Measurements from ENCODE around the gene GUK1.
"Not testable (repeated sequence)": the region's sequence is repeated elsewhere in the genome, so short reads cannot be mapped to it uniquely, and the experiment has no call there.

The GUK1 gene

DNA sequence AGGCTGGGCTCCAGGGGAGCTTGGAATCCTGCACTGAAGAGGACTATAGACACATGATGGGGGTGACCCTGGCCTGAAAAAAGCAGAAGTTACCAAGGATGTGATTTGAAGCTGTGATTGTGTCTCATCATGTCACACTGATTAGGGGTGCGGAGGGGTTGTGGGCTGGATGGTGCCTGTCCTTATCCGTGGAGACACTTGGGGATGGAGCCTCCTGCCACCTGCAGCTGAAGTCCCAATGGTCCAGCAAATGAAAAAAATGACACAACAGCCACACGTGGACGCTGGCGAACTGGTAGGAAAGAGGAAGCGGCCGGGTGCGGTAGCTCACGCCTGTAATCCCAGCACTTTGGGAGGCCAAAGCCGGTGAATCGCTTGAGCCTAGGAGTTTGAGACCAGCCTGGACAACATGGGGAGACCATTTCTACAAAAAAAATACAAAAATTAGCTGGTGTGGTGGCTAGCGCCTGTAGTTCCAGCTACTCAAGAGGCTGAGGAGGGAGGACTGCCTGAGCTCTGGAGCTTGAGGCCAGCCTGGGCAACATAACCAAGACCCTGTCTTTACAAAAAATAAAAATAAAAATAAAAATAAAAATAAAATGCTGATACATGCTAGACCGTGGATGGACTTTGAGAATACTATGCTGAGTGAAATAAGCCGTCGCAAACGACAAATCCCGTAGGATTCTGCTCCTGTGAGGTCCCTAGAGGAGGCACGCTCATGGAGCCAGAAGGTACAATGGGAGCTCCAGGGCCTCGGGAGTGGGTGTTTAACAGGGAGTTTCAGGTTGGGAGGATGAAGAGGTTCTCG, 24.7 kb downstream of the GUK1 start:
- DNase-seq, result no peak

DNA sequence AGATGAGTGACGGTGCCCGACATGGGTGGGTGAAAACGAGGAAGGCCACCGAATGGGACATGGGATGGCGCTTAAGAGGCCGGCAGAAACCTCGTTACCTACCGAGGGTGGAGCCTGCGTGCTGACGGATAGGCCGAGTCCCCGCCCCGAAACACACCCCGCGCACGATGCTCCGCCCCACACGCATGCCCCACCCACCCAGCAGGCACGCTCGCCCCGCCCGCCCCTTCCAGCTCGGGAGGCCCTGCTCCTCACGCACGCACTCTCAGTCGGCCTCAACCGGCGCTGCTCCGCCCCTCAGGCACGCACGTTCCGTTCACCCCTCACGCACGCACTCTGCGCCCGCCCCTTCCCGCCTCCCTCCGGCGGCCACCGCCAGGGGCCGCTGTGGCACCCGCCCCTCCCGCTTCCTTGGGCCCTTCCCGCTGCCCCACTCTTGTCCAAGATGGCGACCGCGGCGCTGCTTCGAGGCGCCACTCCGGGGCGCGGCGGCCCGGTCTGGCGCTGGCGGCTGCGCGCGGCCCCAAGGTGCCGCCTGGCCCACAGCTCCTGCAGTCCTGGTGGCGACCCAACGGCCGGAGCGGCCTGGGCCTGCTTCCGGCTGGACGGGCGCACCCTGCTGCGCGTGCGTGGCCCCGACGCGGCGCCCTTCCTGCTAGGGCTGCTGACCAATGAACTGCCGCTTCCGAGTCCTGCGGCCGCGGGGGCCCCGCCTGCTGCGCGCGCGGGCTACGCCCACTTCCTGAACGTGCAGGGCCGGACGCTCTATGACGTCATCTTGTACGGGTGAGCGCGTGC, 25.5 kb downstream of the GUK1 start, which contains the start of gene IBA57:
Gene IBA57 (plus strand): TSS at position 433 of the 798 bp plus-strand sequence. CDS start 13 bp downstream, at position 446.
- peak; percentile 94 for DNase-seq

DNA sequence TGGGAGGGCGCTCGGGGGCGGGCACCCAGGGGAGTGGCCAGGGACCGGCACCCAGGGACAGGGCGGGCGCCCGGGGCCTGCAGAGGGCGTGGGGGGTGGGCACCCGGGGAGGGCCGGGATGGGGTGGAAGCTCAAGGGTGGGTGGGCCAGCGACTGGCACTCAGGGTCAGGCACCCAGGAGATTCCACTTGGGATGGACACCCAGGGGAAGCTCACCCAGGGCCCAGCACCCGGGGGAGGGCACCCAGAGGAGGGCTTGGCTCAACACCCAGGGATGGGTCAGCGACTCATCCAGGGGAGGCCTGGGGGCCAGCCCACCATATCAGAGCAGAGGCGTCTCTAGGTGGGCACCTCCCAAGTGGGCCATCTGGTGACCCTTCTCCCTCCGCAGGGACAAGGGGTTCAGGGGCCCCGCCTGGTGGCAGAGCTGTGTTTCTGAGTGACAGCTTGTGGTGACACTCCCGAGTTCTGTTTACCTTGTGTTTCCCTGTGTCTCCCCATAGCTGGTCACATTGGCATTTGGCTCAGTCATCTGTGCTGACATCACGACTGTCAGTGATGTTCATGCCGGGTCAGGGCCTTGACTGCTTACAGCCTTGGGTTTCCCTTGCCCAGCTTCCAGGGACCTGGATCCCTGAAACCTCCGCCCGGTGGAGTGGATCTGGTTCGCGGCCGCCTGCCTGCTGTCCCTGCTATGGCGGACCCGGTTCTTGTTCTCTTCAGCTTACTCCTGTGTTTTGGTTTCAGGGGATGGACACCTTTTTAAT, 26.3 kb downstream of the GUK1 start:
- peak; percentile 36 for DNase-seq

DNA sequence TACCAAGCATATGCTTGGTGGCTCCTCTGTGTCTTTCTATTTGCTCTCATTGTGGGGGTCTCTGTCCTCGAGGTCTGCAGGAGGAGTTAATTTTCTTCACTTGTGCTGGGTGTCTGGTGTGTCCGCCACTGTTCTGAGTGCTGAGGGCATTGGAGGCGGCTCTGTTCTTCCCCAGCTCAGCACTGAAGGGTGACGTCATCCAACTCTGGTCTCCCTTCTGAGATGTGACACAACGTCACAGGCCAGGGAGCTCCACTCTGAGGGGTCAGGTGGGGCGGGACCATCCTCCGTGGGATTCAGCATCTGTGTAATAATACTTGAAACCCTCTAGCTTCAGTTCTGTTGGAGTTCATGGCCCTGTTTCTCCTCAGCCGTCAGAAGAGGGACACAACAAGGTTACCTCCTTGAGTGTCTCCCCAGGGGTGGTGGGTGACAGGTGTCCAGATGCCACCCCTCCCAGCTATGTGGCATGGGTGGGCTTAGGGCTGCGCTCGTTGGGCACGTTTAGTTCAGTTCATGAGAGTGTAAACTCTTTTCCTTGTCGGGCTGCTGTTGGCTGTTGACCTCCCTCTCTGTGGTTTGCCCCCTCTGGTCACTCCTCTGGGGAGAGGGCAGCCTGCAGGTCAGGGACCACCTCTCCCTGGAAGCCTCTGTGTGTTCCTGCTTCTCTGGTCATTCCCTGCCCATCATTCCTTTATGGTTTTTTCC, 28.6 kb downstream of the GUK1 start:
- no peak for DNase-seq

DNA sequence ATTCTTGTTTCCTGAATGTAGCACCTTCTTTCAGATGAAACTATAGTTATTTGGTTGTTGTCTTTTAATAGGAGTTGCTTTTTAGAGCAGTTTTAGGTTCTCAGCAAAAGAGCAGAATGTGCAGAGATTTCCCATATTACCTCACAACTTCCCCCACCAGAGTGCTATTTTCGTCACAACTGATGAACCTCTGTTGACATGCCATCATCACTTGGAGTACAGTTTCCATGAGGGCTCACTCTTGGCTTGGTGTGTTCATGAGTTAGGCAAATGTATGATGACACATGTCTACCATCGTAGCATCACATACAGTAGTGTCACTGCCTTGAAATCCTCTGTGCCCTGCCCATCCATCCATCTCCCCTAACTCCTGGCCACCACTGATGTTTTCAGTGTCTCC, 29.3 kb downstream of the GUK1 start:
- no peak for DNase-seq

DNA sequence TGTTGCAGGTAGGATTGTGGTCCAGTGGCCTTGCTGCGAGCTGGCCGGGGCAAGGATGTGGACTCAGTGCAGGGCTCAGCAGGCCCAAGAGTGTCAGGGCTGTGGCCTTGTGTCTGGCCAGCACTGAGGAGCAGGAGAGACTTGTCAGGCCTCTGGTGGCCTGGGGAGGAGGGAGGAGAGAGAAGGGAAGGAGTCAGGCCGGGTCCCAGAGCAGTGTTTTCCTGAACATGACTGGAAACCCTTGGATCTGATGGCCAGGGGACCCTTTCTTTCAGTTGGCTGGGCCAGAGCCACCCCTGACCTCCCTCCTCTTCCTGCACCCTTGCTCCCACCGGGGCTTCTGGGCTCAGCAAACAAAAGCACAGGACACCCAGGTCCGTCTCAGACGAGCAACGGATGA, 30.6 kb downstream of the GUK1 start:
- DNase-seq, result no peak

DNA sequence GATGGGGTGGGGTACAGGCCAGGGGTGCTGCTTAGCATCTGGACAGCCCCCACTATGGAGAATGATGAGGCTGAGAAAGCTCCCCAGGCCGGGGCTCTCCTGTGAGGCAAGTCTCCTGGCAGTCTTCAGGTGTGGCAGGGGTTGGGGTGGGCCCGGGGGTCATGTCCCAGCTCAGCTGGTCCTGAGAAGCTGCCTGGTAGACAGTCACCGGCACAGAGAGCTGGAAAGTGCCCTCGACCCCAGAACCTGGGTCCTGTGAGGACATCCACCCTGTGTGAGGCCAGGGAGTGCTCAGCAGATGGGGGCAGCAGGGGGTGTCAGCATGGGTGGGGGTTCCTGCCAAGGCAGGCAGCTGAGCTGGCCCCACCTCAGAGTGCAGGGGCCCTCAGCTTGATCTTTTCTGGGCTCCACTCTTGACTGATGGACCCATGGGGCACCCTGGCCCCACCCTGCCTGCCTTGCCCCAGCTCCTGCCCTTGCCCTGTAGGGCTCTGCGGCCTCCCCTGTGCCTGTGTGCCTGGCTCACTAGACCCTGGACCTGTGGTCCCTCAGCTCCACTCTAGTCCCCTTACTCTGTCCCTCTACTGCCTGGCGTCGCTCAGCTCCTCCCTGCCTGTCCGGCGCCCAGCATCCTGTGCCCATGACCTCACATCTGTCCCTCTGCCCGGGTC, 31.3 kb downstream of the GUK1 start:
- no peak for DNase-seq

DNA sequence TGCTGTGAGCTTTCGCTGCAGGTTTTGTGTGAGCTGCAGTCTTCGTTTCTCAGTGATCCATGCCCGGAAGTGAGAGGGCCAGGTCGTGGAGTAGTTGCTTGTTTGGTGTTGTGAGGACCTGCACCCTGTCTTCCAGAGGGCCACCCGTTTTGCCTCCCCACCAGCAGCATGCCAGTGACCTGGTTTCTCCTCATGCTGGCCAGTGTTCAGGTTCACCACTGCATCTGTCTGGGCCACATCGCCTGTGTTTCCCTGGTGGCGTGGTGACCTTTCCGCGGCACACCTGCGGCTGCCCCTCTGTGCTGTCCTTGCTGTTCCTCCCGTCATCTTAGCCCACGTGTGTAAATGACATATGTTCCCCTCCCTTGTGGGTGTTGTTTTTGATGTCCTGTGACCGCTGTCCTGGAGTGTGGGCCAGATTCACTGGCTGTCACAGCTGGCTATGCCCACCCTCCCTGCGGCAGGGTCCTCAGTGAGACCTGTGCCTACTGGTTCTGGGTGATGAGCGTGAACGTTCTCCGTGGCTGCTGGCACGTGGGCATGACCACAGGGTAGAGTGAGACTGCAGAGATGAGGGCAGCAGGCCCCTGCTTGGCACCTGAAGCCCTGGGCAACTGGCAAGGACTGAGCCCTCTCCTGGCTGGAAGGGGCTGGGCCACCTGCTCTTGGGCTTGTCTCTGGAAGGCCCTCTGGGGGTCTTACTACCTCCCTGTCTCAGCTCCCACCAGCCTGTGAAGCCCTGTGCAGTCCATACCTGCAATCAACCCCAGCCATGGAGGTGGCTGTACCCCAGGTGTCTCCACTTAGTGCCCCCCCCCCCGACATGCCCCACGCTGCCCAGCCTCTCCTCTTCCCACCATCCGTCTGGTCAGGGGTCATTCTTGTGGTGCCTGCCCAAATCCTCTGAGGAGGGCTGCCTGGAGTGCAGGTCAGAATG, 32.8 kb downstream of the GUK1 start:
- DNase-seq, result no peak

DNA sequence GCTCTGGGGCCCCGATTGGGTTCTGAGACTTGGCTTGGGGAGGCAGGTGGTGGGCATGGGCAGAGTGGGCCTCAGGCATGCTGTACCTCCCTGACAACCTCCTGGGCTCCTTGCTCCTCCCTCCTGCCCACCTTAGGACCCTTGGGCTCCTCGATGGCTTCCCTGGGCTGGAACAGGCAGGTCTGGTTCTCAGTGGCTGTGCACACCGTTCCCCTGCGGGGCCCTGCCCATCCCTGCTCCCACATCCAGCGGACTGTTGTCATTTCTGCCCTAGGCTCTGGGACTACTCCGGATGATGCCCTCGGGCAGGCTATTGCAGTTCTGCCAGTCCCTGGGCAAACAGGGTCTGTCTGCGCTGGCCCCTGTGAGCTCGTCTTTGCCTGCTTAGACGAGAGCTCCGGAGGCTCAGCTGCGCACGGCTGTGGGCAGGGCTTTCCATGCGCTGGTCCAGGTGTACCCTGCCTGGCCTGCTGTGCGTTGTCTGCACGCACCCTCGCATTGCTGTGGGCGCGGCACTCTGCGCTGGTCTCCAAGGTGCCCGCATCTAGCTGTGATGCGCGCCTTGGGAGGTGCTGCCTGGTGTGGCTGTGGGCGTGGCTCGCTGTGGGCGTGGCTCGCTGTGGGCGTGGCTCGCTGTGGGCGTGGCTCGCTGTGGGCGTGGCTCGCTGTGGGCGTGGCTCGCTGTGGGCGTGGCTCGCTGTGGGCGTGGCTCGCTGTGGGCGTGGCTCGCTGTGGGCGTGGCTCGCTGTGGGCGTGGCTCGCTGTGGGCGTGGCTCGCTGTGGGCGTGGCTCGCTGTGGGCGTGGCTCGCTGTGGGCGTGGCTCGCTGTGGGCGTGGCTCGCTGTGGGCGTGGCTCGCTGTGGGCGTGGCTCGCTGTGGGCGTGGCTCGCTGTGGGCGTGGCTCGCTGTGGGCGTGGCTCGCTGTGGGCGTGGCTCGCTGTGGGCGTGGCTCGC, 33.7 kb downstream of the GUK1 start:
- DNase-seq, result not testable (repeated sequence)

DNA sequence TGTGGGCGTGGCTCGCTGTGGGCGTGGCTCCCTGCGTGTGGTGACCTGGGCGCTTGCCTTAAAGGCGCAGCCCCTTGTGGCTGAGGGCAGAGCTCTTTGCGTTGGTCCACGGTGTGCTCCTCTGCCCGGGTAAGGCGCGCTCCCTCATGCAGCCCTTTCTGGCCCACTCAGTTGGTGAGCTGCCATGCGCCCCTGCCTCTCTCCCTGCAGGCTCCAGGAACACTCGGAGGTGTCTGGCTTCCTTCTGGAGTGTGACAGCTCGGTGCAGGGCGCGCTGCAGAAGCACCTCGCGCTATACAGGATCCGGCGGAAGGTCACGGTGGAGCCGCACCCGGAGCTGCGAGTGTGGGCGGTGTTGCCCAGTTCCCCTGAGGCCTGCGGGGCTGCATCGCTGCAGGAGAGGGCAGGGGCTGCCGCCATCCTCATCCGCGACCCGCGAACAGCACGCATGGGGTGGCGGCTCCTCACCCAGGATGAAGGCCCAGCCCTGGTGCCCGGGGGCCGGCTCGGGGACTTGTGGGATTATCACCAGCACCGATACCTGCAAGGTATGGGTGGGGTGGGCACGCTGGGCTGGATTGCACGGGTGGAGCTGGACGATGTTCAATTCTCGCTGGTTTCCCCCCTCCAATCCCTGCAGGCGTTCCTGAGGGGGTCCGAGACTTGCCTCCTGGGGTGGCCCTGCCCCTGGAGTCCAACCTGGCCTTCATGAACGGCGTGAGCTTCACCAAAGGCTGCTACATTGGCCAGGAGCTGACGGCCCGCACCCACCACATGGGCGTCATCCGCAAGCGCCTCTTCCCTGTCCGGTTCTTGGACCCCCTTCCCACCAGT, 34.6 kb downstream of the GUK1 start:
- DNase-seq, result no peak

DNA sequence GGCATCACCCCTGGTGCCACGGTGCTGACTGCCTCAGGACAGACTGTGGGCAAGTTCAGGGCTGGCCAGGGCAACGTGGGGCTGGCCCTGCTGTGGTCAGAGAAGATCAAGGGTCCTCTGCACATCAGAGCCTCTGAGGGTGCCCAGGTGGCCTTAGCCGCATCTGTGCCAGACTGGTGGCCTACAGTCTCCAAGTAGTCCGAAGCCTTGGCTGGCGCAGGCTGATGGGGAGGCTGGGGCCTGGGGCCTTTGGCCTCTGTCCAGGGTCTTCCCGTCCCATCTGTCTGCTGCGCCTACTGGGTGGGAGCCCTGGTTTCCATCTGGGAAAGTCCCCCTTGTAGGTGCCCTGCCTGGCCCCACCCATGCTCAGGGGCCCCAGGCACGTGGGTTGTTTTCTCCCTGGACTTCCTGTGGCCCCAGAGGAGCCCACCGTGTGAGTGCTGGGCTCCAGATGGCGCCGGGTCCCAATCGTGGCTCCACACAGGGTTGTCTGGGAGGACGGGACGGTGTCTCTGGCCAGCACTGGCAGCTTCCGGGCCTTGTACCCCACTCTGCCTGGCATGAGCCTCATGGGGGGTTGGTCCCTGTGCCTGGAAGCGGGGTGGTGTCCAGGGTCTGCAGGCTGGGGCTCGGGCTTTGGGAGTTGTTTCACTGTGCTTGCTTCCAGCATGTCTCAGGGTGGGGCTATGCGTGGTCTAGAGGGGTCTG, 35.4 kb downstream of the GUK1 start:
- DNase-seq, result no peak

DNA sequence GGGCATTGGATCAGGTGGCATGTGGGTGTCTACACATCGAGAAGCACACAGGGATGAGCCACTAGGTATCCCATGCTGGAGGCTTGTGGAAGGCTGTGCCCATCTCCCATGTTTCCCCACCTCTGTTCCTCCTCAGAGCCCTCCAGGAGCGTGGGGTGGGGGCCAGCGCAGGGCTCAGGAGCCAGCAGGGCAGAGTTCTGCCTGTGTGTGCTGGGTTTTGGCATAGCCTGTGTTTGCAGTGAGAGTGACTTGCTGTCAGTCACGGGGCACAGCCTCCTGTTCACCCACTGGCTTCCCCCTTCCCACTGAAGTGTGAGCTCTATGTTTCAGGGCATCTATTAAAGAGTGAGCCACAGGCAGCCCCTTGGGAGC, 35.9 kb downstream of the GUK1 start:
- DNase-seq, result no peak

DNA sequence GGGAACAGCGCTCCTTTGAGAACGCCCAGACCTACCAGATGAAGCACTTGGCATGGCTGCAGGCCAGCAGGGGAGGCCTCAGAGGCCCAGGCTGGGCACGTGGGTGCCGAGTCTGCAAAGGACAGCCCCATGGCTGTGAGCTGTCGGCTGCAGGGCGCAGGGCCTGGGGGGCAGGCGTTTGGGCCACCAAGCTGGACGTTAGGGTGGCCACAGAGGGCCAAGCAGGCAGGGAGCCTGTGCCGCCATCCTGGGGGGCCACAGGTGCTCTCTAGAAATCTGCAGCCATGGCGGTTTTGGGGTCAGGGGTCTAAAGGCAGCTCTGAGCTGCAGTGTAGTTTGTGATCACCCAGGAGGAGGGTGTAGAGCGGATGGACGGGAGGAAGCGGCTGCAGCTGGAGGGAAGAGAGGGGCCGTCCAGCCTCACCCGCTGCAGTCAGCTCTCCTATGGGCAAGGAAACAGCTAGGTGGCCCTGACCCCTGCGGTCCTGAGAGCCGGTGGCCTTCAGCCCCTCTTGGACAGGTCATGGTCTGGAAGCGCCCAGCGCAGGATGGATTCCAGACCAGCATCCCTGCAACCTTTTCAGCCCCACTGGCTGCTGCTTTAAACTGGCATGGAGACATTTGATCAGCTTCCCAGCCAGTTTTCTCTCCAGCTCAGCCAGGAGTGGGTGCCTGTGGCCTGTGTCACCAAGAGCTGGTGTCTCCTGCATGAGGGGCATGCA, 36.5 kb downstream of the GUK1 start:
- no peak for DNase-seq

DNA sequence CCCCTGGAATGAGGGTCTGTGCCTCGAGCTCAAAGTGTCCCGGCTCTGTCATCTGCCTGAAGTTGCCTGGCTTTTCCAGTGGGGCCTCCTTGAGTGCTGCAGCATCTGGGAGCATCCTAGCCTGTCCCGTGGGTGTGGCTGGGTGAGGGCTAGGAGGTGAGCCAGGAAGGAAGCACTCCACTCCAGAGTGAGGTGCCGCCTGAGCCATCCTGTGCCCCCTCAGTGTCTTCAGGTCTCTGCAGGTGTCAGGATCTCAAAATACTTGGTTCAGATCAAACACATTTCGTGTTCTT, 37.0 kb downstream of the GUK1 start:
- no peak for DNase-seq

DNA sequence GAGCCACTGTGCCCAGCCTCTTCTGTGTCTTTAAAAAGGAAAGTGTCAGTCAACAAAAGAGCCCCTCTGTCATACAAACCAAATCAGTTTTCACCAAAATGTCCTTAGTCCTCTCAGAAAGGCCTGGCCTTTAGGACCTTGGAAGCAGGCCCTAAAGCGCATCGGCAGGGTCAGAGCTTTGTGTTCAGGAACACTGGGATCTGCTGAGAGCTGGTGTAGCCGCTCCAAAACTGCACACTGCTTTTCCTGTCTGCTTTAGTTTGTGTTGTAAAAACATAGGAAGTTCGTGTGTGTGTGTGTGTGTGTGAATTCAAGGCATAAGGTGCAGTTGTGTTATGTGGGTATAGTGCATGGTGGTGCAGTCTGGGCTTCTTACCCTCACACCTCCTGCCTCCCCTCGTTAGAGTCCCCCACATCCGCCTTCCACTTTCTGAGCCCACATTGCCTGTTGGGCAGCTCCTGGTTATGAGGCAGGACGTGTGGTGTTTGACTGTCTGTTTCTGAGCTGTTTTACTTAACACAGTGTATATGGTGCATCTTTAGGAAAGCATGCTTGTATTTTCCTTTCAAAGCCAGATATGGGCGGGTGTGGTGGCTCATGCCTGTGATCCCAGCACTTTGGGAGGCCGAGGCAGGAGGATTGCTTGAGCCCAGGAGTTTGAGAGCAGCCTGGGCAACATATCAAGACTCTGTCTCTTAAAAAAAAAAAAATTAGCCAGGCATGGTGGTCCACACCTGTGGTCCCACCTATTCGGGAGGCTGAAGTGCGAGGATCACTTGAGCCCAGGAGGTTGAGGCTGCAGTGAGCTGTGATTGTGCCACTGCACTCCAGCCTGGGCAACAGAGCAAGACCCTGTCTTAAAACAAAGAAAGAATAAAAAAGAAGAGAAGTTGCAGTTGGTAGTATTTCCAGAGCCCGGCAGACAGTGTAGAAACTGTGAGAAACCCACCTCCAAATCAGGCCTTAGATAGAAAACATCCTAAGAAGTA, 37.9 kb downstream of the GUK1 start:
- DNase-seq, result no peak

All from DMS 273 treated with DMSO at 0.1 percent for 48 hours (cell line).